C1 segment of cervical spinal cord (tissue), 14 donors: ENCODE measurements around the gene SERBP1.
"Not testable (repeated sequence)": the region's sequence is repeated elsewhere in the genome, so short reads cannot be mapped to it uniquely, and the experiment has no call there.

Source experiments
- DNase-seq, 14 donors: peaks; one replicate each; lab custom pipeline; 2025; lab: John Stamatoyannopoulos, UW

The SERBP1 gene

DNA sequence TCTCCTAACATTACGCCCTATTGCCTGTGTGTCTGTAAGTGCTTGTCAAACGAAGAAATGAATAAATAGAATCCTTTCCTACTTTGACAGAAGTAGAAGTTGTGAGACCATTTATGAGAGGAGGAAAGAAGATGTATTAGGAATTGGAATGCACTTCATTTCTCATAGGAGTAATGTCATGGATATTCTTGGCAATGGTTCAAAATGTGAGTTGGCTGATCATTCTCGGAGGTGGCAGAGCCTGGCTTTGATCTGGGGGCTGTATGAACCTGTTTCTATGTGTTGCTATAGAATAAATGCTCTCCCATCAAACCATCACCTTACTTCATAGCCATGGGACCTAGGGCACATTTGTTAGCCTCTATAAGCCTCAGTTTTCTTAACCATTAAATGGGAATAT, 10.1 kb upstream of the SERBP1 start:
- no peak for DNase-seq

DNA sequence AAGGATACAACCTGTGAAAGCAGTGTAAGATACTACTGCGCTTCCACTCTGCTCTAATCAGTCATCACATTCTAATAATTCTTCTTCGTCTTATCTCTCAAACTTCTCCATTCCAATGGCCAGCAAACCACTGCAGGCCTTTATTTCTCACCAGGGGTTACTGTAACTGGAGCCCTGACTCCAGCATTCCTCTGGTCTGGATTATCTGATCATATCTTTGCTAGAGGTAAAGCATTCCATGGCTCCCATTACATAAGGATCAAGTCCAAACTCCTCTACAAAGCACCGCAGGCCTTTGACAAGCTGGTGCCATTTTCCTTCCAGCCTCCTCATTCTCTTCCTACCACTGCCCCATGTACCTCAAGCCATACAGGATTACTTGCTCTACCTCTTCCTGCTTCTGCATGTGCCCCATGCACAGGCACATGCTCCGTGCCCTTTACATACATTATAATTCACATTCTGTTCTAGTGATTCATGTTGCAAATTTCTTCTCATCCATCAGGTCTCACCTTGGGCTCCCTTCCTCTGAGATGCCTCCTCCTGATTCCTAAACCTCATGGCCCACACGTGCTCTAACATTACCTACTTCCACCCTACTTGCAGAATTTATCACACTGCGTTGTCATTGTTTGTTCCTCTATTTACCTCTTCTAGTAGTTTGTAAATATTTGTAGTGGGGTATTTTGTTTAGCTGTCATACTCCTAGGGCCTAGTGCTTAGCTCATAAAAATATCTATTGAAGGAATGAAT, 9.3 kb upstream of the SERBP1 start:
- no peak for DNase-seq

DNA sequence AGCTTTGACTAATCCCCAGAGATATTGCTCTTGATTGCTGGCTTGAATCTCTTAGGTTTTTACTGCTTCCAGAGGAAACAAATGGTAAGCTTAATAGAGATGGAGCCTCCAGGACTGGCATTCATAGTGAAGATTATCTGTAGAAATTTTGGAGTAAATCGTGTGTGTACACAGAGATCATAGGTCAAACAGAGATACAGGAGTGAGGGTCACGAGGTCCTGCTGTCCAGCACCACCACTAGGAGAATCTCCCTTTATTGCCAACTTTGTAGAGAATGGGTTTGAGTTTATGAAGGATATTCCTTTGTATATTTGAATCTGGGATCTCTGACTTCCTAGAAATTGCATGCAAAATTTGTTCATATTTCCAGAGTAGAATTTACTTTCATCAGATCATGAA, 7.8 kb upstream of the SERBP1 start:
- no peak for DNase-seq

DNA sequence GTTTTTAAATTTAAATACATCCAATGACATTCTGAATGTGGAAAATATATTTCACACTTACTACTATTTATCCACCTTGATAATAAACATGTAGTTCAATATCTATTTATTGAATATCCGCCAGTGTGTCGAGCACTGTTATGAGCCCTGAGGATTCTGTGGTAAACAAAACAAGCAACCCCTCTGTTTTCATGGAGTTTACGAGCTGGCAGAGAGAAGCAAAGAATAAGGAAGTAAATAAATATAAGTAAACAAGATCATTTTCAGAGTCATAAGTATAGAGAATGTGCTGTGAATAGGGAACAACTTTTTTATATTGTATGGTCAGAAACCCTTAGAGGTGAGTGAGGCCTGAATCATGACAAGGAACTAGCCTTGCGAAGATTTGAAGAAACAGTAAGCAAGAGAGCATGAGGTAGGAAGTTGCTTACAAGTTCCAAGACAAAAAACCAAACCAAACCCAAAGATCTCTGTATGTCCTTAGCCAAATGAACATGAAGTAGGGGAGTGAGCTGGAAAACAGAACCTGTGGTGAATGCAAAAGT, 6.4 kb upstream of the SERBP1 start:
- DNase-seq: no peak

DNA sequence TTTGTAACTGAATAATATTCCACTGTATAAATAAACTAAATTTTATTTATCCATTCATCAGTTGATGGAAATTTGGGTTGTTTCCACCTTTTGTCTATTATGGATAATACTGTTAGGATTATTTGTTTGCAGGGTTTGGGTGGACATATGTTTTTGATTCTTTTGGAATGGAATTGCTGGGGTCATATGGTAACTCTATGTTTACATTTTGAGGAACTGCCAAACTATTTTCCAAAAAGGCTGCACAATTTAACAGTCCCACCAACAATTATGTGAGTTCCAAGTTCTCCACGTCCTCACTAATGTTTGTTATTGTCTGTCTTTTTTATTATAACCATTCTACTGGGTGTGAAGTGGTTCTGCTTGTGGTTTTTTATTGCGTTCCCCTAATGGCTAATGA, 4.3 kb upstream of the SERBP1 start:
- DNase-seq: no peak

DNA sequence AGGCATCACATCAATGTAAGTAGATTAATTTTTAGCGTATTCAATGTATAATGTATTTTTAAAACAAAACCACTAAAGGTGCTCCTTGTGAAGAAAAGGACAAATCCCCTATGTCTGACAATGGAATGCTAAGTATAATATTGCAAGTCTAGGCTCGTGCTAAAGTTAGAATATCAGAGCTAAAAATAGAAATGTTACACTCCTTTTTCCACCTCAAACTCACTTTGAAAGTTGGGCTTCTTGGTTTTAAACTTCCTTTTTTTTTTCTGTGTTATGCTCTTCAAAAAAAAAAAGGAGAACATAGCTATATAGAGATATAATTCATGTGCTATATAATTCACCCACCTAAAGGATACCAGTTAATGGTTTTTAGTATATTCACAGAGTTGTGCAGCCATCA, 3.6 kb upstream of the SERBP1 start:
- no peak for DNase-seq

DNA sequence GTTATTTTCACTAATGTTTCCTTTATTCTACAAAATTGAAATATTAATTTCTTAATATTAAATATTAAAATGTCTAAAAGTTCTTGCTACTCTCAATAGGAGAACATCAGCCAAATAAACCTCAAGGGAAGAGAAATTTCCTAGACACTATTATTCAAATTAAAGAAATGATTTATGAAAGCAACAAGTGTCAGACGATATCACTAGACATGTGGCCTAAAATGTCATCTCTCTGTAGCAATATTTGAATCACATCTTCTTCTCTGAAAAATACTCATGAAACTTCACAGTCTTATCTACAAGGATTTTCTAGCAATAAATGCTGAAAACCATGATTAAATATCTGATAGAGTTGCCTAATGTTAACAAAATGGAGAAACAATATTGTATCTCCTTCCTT, 2.5 kb upstream of the SERBP1 start:
- DNase-seq: no peak

DNA sequence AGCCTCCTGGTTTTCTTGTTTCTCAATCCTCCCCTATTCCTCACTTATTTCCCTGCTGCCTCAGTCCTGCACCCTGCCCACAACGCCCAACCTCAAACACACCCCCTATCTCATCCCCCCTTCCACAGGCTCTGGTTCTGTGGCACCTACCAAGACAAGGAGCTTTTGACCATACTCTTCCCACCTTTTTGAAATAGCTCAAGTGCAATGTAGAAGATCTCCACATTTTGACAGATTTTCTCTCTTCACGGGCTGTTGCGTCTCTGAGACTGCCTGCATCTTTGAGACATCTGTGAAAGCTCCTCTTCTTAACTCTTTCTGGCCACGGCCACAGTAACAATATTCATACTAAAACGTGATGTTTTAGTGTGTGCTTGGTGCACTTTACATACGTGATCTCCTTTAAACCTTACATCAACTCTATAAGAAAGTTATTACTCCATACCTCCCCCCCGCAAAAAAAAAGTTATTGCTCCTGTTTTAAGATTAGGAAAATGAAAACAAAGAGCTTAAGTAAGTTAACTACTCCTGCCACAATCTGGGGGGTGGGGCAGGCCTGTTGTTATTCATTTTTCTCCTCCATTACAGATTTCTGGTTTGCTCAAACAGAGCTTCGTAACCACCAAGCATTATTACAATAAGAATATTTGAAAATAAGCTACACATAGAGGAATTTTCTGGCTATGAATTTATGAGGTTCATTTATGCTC, 1.8 kb upstream of the SERBP1 start:
- no peak for DNase-seq

DNA sequence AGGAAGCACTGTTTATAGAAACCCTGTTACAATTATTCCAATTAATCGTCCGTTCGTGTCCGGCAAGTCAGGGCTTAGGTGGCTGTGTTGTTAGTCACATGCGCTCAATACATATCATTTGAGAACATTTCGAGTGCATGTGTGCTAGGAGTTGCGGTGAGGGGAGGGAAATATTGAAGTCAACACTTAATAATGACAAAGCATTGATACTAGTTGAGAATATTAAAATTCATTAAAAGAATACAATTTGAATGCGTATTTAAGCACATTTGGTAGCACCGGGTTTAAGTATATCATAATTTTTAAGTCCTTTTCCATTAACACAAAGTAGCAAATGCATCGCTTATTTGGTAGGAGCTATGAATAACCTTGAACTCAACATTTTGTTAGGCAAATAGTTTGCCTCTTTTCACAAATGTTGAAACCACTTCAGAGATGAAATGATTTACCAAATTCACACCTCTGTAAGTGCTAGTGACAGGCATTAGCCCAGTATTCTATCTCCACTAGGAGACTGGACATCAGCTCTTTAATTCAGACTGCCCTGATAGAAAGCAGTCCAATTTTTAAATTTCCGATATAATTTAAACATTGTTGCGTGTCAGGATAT, 1.1 kb upstream of the SERBP1 start:
- no peak for DNase-seq

DNA sequence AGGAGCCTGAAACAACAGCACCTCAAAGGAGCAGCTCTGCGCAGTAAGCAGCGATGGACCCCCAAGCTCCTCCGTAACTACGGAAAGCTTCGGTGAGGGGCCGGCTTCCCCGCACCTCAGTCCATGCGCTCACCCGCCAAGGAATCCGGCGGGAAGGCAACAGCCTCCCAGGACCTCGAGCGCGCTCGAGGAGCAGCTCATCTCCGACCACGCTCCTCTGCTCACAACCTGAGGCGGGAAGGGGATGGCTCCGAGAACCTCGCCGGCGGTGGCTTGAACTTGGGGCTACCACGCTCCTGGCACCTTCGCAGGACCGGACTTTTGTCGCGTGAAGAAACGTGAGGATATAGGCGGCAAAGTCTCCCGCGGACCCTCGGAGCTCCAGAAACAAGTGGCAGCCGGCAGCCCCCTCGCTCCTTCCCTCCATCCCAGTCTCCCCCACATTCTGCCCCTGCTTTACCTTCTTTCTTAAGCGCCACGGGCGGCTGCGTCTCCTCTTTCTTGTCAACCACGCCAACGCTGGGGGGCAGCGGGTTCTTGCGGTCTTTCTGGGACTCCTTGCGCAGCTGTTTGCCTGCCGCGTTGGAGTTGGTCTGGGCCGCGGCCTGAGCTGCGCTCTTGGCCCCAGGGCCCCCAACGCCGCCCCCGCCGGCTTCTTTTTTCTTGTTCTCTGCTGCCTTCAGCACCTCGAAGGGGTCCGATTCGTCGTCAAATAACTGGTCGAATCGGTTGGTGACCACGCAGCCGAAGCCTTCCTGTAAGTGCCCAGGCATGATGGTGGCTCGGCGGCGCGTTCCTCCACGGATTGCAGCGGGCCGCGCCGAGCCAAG, 459 bp downstream of the SERBP1 start:
- peak in 10 of 14 donors; percentile 3 to 74 (median 53) for DNase-seq

DNA sequence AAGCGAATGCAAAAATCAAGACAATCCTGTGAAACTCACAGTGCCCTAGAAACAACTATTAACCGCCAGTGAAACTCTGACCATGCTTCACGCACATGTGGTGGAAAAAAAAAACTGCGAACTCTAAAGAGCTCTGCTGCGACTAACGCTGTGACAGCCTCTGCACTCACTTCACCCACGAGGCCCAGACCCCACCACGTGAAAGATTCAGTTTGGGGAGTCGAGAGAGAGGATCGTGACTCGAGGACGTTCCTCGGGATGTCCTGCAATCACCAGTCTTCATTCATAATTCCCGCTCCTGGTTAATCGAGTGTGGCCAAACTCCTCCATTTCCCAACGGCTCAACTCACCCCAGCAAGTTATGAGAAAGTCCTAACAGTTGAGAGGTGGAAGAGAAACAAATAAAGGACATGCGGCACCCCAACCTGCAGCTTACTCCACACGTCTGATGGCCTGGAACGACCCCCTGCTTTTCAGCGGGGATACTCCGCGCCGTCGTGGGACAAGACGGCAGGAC, 1.1 kb downstream of the SERBP1 start:
- peak in 8 of 14 donors; percentile 24 to 52 (median 37) for DNase-seq

DNA sequence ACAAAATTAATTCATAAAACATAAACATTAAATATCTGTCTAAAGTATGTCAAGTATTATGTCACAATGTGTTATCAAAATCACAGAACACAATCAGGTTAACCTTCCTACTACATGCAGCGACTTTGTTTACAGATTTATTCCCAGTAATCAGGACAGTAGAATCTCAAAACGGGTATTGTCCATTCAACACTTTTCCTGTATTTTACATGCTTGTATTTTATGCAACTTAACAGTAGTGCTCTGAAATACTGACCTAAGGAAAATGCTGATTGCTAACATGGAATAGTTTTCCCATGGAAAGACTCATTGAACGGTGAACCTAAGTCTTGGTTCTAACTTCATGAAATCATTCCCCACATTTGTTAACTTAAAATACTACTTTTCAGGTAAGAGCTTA, 2.3 kb downstream of the SERBP1 start:
- no peak for DNase-seq

DNA sequence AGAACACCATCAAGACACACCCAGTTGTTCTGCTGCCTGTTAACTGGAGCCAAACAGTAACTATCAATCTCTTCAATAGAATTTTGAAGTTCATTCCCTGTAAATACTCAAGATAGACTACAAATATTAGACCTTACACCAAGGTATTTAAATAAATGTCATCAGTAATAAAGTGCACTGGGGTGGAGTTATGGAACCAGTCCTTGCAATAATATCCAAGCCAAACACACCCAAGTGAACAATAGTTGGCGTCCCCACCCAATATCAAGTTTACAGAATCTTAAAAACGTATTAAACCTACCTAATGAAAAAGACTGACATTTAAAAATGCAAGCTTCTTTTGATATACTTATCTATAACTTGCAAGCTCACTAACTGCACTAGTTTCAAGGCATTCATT, 2.7 kb downstream of the SERBP1 start:
- no peak for DNase-seq

DNA sequence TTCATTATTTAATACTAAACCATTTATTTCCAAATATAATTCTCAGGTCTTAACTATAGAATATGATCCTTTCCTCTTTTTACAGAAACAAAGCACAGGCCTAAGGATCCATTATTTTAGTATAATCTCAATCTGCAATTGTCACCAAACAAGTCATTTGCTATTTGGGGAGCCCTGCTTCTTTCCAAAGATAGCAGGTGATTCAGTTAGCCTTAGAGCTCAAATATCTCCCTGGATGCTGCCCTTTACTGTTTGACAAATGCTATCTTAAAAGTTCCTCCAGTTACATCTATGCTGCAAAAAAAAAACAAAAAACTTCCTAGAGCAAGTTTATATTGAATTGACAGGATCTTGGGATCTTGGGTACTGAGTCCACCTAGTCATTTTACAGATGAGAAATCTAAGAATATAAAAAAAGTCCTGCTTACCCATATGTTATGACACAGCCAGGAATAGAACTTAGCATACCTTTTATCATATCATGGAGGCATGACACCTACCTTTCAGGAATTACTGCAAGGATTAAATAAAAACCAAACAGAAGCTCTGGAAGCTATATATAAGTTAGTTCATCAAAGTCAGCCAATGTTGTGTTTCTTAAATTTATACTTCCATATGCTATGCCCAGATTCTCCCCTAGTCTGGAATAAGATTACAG, 9.2 kb downstream of the SERBP1 start:
- DNase-seq: no peak

DNA sequence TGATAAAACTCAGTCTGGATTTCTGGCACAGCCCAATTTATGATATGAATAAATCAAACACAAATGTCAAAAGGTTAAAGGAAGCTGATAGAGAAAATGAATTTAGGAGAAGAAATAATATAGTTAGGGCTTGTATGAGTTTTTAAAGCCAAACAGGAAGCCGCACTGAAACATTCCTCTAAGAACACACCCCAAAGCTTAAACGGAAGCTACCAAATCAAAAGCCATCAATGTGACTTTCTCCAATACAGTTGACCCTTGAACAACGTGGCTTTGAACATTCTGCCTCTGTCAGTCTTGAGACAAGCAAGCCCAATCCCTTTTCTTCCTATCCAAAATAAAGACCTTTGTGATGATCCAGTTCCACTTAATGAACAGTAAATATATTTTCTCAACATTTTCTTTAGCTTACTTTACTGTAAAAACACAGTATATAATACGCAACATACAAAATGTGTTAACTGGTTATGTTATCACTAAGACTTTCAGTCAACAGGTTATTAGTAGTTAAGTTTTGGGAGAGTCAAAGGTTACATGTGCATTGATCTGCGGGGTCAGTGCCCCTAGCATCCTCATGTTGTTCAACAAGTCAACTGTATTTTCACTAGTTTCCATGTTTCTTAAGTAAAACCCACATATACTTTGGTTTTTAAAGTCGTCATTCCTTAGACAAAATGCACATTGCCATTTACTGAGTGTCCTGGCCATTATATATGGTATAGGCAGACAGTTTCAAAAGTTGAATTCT, 11.2 kb downstream of the SERBP1 start:
- DNase-seq: no peak

DNA sequence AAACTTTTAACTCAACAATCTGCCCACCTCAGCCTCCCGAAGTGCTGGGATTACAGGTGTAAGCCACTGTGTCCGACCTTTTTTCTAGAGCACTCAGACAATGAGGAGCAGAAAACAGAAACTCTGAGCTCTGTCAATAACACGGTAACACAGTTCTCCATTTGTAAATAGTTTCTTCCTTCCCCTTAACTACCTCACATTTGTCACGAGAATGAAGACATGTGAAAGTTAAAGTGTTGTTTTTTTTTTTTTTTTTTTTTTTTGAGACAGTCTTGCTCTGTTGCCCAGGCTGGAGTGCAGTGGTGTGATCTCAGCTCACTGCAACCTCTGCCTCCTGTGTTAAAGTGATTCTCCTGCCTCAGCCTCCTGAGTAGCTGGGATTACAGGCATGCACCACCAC, 12.5 kb downstream of the SERBP1 start:
- DNase-seq: not testable (repeated sequence)

DNA sequence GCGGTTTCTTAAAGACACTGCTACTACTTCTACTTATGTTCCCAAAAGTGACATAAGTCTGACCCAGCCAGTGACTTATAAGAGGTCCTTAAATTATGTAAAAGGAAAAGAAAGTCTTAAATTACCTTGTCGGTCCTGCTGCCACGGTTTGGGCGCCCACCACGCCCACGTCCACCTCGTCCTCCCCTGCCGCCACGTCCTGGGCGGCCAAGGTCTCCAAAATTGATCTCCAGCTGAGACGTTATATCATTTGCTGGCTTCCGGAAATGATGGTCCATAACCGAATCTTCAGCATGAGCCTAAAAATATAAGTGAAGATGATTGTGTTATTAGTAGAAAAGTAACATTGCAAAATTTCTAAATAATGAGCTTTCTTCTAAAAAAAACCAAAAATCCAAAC, 15.2 kb downstream of the SERBP1 start:
- DNase-seq: no peak

DNA sequence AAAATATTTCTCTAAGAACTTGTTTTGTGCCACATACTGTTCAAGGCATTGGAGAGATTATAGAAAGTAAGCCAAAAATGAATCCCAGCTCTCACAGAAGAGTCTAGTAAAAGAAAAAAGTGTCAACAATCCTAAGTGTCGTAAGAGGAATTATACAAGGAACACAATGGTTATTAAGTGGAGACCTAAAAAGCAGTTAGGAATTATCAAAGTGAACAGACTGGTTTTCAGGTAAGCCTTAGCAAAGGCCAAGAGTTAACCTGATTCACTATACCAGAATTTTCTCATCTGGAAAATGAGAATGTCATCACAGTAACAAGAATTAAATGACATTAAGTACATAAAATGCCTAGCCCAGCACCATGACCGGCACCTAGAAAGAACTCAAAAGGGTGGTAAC, 15.6 kb downstream of the SERBP1 start:
- DNase-seq: no peak

DNA sequence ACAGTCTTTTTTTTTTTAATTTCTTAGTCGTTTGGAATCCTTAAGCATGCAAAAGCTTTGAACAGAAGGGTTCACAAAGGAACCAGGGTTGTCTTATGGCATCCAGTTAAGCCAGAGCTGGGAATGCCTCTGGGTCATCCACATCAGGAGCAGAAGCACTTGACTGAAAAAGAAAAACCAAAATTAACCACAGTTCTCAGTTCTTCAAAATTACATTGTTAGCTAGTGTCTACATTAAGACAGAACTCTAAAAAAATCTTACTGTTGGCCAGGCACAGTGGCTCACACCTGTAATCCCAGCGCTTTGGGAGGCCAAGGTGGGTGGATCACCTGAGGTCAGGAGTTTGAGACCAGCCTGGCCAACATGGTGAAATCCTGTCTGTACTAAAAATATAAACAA, 17.1 kb downstream of the SERBP1 start:
- not testable (repeated sequence) for DNase-seq

DNA sequence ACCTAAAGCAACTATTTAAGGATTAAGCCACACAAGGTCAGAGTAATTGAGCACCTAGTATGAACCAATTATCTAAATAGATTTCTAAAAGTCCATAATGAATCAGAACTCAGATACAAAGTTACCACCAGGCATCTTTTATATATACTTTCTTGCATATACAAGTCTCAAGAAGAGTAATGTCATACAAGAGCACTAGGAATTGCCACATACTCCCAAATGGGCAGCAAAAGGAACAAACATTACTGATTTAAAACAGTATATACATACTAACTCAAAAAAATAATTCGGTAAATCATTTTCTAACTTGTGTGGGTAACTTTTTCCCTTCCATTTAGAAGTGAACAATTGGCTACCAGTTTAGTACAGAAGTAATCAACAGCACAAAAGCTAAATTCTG, 22.1 kb downstream of the SERBP1 start:
- DNase-seq: no peak
